HepG2 (cell line): ENCODE data around the gene NEURL1B. TPM values are rescaled to one million over a fixed set of nuclear protein-coding genes. Genes with fewer than 3 reads are reported as not detected.

Experiments
- ATAC-seq: fragments of 200-7000 bp; cut with Tn5 transposase; 3 replicates; pipeline ENCODE4 v1.9.1; 2020; ENCODE audit warnings: mild to moderate bottlenecking, moderate library complexity
- BruUV-seq: library from RNA; stranded (reverse); fragments of 400-500 nt; replicated peaks from 2 replicates; lab custom pipeline; 2021; lab: Mats Ljungman, UMichigan
- CTCF ChIA-PET: fragments of 300-600 bp; formaldehyde crosslinking; extraction: SDS; loops from one replicate; lab custom pipeline; 2021; ENCODE audit warnings: low total read pairs, inconsistent platforms, low intra/inter-chr PET ratio; lab: Yijun Ruan, JAX
- POLR2A ChIA-PET: fragments of 350-600 bp; sonication (Branson Sonifier 250); formaldehyde crosslinking; loops from one replicate; lab custom pipeline; 2020; ENCODE audit warnings: antibody characterized with exemption, inconsistent platforms; lab: Yijun Ruan, JAX
- DNase-seq: peaks from one replicate; pipeline ENCODE4 v3.0.0-alpha.2; 2015; ENCODE audit warnings: low spot score
- FAIRE-seq: peaks from 3 replicates; lab custom pipeline; 2011; peaks lifted over from hg19 to GRCh38; lab: Jason Lieb, UNC
- H2AFZ ChIP-seq: one replicate; pipeline ENCODE4 v1.6.1; 2011; ENCODE audit warnings: low read length, inconsistent platforms
- H3K27ac ChIP-seq: fragments of 300-600 bp; 3 replicates; pipeline ENCODE4 v1.8.0; 2011; ENCODE audit warnings: mixed run types, mild to moderate bottlenecking, mixed read lengths, low read length, inconsistent platforms; ENCODE audit not compliant: insufficient read depth; ENCODE audit errors: extremely low read length
- H3K27me3 ChIP-seq, 2 experiments: fragments of 200-600 bp in 1 of 2; 2 replicates in 1 of 2; 3 replicates in 1 of 2; pipeline versions ENCODE4 v1.6.0 to v1.8.0; 2011; ENCODE audit warnings: low read length in 2 of 2, mild to moderate bottlenecking in 2 of 2, moderate library complexity in 2 of 2, inconsistent platforms in 1 of 2; ENCODE audit not compliant: insufficient read depth in 2 of 2, control insufficient read depth in 1 of 2
- H3K36me3 ChIP-seq, 2 experiments: fragments of 200-600 bp in 1 of 2; replicated peaks in 1 of 2; 2 replicates in 1 of 2; 3 replicates in 1 of 2; pipeline versions ENCODE4 v1.5.1 to v1.8.0; 2011; ENCODE audit warnings: low read length in 2 of 2, inconsistent platforms in 1 of 2; ENCODE audit not compliant: insufficient read depth in 2 of 2, control insufficient read depth in 1 of 2
- H3K4me1 ChIP-seq: 2 replicates; pipeline ENCODE4 v1.5.1; 2012; ENCODE audit warnings: low read length, inconsistent platforms; ENCODE audit not compliant: insufficient read depth
- H3K4me2 ChIP-seq: 2 replicates; pipeline ENCODE4 v1.6.0; 2011; ENCODE audit warnings: low read depth, low read length, inconsistent platforms
- H3K4me3 ChIP-seq, 3 experiments: fragments of 200-600 bp in 1 of 3; sonication (generic), shearing (Covaris generic) in 1 of 3; replicated peaks in 1 of 3; 2 replicates each; pipeline ENCODE4 v1.5.1; 2011 to 2016; ENCODE audit warnings: low read length in 3 of 3, inconsistent platforms in 2 of 3, low read depth in 2 of 3, mild to moderate bottlenecking in 2 of 3, control low read depth in 1 of 3, mixed read lengths in 1 of 3; ENCODE audit not compliant: insufficient read depth in 1 of 3
- H3K79me2 ChIP-seq: one replicate; pipeline ENCODE4 v1.6.1; 2011; ENCODE audit warnings: low read length, inconsistent platforms; ENCODE audit not compliant: insufficient read depth
- H3K9ac ChIP-seq: 2 replicates; pipeline ENCODE4 v1.6.0; 2011; ENCODE audit warnings: mild to moderate bottlenecking, low read depth, low read length, inconsistent platforms; ENCODE audit not compliant: insufficient read depth
- H3K9me3 ChIP-seq: 2 replicates; pipeline ENCODE4 v1.5.1; 2012; ENCODE audit warnings: mild to moderate bottlenecking, low read length
- H4K20me1 ChIP-seq: 2 replicates; pipeline ENCODE4 v1.6.0; 2011; ENCODE audit warnings: inconsistent platforms, mild to moderate bottlenecking, low read length, moderate library complexity; ENCODE audit not compliant: insufficient read depth
- CC2D1A ChIP-seq: sonication (generic); formaldehyde crosslinking; IDR thresholded peaks from 2 replicates; pipeline ENCODE4 v1.8.1; 2023; ENCODE audit warnings: mild to moderate bottlenecking, missing genetic modification reagents
- FOXC1 ChIP-seq: sonication (generic); formaldehyde crosslinking; IDR thresholded peaks from 2 replicates; pipeline ENCODE4 v1.8.0; 2022; ENCODE audit warnings: mild to moderate bottlenecking, missing genetic modification reagents, borderline replicate concordance
- KDM5A ChIP-seq: fragments of 200-600 bp; sonication (generic); IDR thresholded peaks from 2 replicates; pipeline ENCODE4 v1.7.0; 2018; ENCODE audit warnings: antibody characterized with exemption, mild to moderate bottlenecking, low read length, borderline replicate concordance
- MEIS1 ChIP-seq: sonication (generic); formaldehyde crosslinking; IDR thresholded peaks from 2 replicates; pipeline ENCODE4 v1.9.0; 2021; ENCODE audit warnings: mild to moderate bottlenecking, missing genetic modification reagents, moderate library complexity, borderline replicate concordance
- RBM22 ChIP-seq: fragments of 200-400 bp; formaldehyde crosslinking; optimal IDR thresholded peaks from 2 replicates; pipeline ENCODE3; 2017; ENCODE audit warnings: mild to moderate bottlenecking, low read length, moderate library complexity
- RFXANK ChIP-seq: IDR thresholded peaks from 2 replicates; pipeline ENCODE4 v1.6.1; 2016
- ZMAT3 ChIP-seq: sonication (generic); formaldehyde crosslinking; conservative IDR thresholded peaks from 2 replicates; pipeline ENCODE4 v1.7.0; 2021; ENCODE audit warnings: missing genetic modification reagents
- ZNF318 ChIP-seq: sonication (generic); formaldehyde crosslinking; IDR thresholded peaks from 2 replicates; pipeline ENCODE4 v1.4.0; 2020; ENCODE audit warnings: mild to moderate bottlenecking, missing genetic modification reagents
- ZNF552 ChIP-seq: sonication (generic); formaldehyde crosslinking; IDR thresholded peaks from 2 replicates; pipeline ENCODE4 v1.9.0; 2022; ENCODE audit warnings: missing genetic modification reagents, mild to moderate bottlenecking, borderline replicate concordance
- ZNF562 ChIP-seq: sonication (generic); formaldehyde crosslinking; IDR thresholded peaks from 2 replicates; pipeline ENCODE4 v1.8.0; 2022; ENCODE audit warnings: missing genetic modification reagents, borderline replicate concordance
- ZNF670 ChIP-seq: sonication (generic); formaldehyde crosslinking; IDR thresholded peaks from 2 replicates; pipeline ENCODE4 v1.8.0; 2022; ENCODE audit warnings: mild to moderate bottlenecking, missing genetic modification reagents, borderline replicate concordance
- WGBS: methylation state at CpG from one replicate; pipeline ENCODE4 v1.1.6; 2017; ENCODE audit warnings: low lambda C conversion rate; 5-methylcytosine and 5-hydroxymethylcytosine counted together
- in situ Hi-C: cut with HindIII; loops from 2 replicates; pipeline ENCODE4 v1.10.0; 2017; ENCODE audit warnings: low pct_unique_long_range_greater_than_20kb; ENCODE audit not compliant: extremely low pct_ligation_motif_present
- intact Hi-C: fragments of 100-400 bp; cut with micrococcal nuclease; formaldehyde crosslinking; loops from one replicate; pipeline ENCODE4 v1.10.0; 2022; ENCODE audit not compliant: unreplicated experiment
- polyA plus RNA-seq, 8 experiments: library from polyadenylated mRNA; depleted of rRNA in 3 of 8; stranded (reverse) in 7 of 8; unstranded in 1 of 8; fragments of >200 nt; fragmentation: Illumina TruSeq in 4 of 8; extraction: Trizol in 4 of 8; gene quantifications; 2 replicates each; pipeline versions ENCODE4 v1.2.1 to v1.2.3, GENCODE V29; 2011 to 2016; ENCODE audit warnings: low read depth in 4 of 8, missing spikeins in 1 of 8, mixed read lengths in 1 of 8; ENCODE audit not compliant: insufficient read depth in 1 of 8
- total RNA-seq, 5 experiments: library from RNA; depleted of rRNA; stranded (reverse); fragments of >200 nt; fragmentation: Illumina TruSeq; extraction: Trizol; gene quantifications; 2 replicates each; pipeline ENCODE4 v1.2.3, GENCODE V29; 2016; ENCODE audit warnings: low read depth in 1 of 5
- TF ChIP-seq, protein P1 (sequence below): IDR thresholded peaks from 2 replicates; pipeline ENCODE4 v1.6.1; 2012; ENCODE audit warnings: low read depth, low read length, improper control_type of control experiment
- TF ChIP-seq, protein P2 (sequence below): sonication (generic); formaldehyde crosslinking; conservative IDR thresholded peaks from 2 replicates; pipeline ENCODE4 v1.8.0; 2022; ENCODE audit warnings: mild to moderate bottlenecking, moderate library complexity, missing genetic modification reagents

NEURL1B gene
- total and polyA plus RNA-seq, 2 of the 13 experiments (the other 11 are each of a cell fraction or from before 2014, with no cell fraction given): 0.09 to 0.13 TPM

DNA sequence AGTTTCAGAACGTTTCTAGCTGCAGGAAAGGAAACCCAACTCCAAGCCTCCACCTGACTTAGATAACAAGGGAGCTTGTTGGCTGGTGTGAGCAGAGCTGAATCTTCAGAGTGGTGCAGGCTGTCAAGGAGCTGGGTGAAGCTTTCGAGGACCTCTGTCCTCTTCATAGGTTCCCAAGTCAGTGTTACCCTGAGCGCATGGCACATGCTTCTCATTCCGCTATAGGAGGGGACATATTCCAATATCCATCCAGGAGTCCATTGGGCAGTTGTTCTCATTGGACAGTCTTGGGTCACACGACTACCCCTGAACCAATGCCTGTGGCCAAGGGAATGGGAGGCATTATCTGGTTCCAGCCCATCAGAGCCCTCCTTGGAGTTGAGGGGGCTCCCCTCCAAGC lies 79.6 kb downstream of the NEURL1B start:
- ATAC-seq (no peak), FAIRE-seq (no peak), DNase-seq (no peak)
- Histone ChIP-seq H2AFZ (no peak overlapping the region), H3K27ac (no peak overlapping the region), H3K27me3 (peaks cover 4 to 16% of the 10 kb centered on the region in 2 experiments; a peak in 3 of 5 replicates), H4K20me1 (no peaks in the 10 kb centered on the region), H3K4me1 (peaks cover 64% of the 10 kb centered on the region), H3K9ac (no peak overlapping the region), H3K4me3 (no peak overlapping the region), H3K36me3 (no peaks in the 10 kb centered on the region), H3K79me2 (no peaks in the 10 kb centered on the region), H3K4me2 (no peak overlapping the region), H3K9me3 (no peaks in the 10 kb centered on the region)
- CTCF ChIA-PET: no interaction called here
- POLR2A ChIA-PET: interaction anchor here (0.8 to 1.9 kb wide), 3 partner anchors 44 to 51 kb away, joined by 3 to 6 read pairs (median 3); partner anchors contain the start of gene DUSP1
- 24% methylated on average over 2 of the region's 5 CpGs for WGBS
- BruUV-seq: no TSS peak
- intact Hi-C loops: no loop called here
- in situ Hi-C loops: loop anchor here (25.0 kb wide), 1 partner anchor 417 kb away; the partner anchor contains the start of gene BNIP1
- no peak for TF ChIP-seq RFXANK (CRISPR knock-in tag)
- TF ChIP-seq ZNF562 (CRISPR knock-in tag): no peak
- no peak for TF ChIP-seq MEIS1 (CRISPR knock-in tag)
- TF ChIP-seq ZNF318 (CRISPR knock-in tag): no peak
- TF ChIP-seq ZNF670 (CRISPR knock-in tag): no peak
- TF ChIP-seq, protein P1, sequence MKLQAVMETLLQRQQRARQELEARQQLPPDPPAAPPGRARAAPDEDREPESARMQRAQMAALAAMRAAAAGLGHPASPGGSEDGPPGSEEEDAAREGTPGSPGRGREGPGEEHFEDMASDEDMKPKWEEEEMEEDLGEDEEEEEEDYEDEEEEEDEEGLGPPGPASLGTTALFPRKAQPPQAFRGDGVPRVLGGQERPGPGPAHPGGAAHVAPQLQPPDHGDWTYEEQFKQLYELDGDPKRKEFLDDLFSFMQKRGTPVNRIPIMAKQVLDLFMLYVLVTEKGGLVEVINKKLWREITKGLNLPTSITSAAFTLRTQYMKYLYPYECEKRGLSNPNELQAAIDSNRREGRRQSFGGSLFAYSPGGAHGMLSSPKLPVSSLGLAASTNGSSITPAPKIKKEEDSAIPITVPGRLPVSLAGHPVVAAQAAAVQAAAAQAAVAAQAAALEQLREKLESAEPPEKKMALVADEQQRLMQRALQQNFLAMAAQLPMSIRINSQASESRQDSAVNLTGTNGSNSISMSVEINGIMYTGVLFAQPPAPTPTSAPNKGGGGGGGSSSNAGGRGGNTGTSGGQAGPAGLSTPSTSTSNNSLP: no peak
- TF ChIP-seq, protein P2, sequence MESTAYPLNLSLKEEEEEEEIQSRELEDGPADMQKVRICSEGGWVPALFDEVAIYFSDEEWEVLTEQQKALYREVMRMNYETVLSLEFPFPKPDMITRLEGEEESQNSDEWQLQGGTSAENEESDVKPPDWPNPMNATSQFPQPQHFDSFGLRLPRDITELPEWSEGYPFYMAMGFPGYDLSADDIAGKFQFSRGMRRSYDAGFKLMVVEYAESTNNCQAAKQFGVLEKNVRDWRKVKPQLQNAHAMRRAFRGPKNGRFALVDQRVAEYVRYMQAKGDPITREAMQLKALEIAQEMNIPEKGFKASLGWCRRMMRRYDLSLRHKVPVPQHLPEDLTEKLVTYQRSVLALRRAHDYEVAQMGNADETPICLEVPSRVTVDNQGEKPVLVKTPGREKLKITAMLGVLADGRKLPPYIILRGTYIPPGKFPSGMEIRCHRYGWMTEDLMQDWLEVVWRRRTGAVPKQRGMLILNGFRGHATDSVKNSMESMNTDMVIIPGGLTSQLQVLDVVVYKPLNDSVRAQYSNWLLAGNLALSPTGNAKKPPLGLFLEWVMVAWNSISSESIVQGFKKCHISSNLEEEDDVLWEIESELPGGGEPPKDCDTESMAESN (CRISPR knock-in tag): no peak
- TF ChIP-seq CC2D1A (CRISPR knock-in tag): no peak
- no peak for TF ChIP-seq ZMAT3 (CRISPR knock-in tag)
- no peak for TF ChIP-seq RBM22
- no peak for TF ChIP-seq ZNF552 (CRISPR knock-in tag)
- no peak for TF ChIP-seq KDM5A
- TF ChIP-seq FOXC1 (CRISPR knock-in tag): no peak
